Suprapubic skin (tissue), 4 donors: Measurements from ENCODE around the gene UMOD. TPM values are rescaled to one million over a fixed set of nuclear protein-coding genes. Genes with fewer than 3 reads are reported as not detected.

Experiments
- DNase-seq, 2 donors: peaks; one replicate each; pipeline ENCODE4 v3.0.0-alpha.2; 2019; ENCODE audit warnings: low spot score in 2 of 2
- H3K27ac ChIP-seq: fragments of 200-600 bp; sonication (generic); one replicate; pipeline ENCODE4 v1.5.1; 2019
- H3K27me3 ChIP-seq: fragments of 200-600 bp; sonication (generic); one replicate; pipeline ENCODE4 v1.5.1; 2019
- H3K36me3 ChIP-seq: fragments of 200-600 bp; sonication (generic); one replicate; pipeline ENCODE4 v1.5.1; 2019
- H3K4me1 ChIP-seq: fragments of 200-600 bp; sonication (generic); one replicate; pipeline ENCODE4 v1.5.1; 2019
- H3K4me3 ChIP-seq: fragments of 200-600 bp; sonication (generic); one replicate; pipeline ENCODE4 v1.5.1; 2019; ENCODE audit warnings: mild to moderate bottlenecking
- H3K9me3 ChIP-seq: fragments of 200-600 bp; sonication (generic); one replicate; pipeline ENCODE4 v1.5.1; 2019
- CTCF ChIP-seq, 2 donors: fragments of 200-600 bp in 1 of 2; fragments of 450-650 bp in 1 of 2; sonication (generic) in 1 of 2; IDR thresholded peaks; one replicate each; pipeline ENCODE4 v1.5.1; 2016 to 2019; ENCODE audit warnings: antibody characterized with exemption in 2 of 2, mild to moderate bottlenecking in 1 of 2, moderate library complexity in 1 of 2
- EP300 ChIP-seq: sonication (generic); formaldehyde crosslinking; IDR thresholded peaks from one replicate; pipeline ENCODE4 v1.6.1; 2017; ENCODE audit warnings: antibody characterized with exemption
- POLR2A ChIP-seq, 2 donors: fragments of 450-650 bp; IDR thresholded peaks; one replicate each; pipeline ENCODE4 v1.6.1; 2017; ENCODE audit warnings: antibody characterized with exemption in 2 of 2, mild to moderate bottlenecking in 2 of 2, moderate library complexity in 2 of 2
- POLR2AphosphoS5 ChIP-seq, 3 donors: sonication (generic); formaldehyde crosslinking; IDR thresholded peaks; one replicate each; pipeline ENCODE4 v1.6.1; 2017; ENCODE audit warnings: antibody characterized with exemption in 3 of 3
- WGBS: methylation state at CpG from one replicate; pipeline ENCODE4 v1.1.5; 2018; 5-methylcytosine and 5-hydroxymethylcytosine counted together
- total RNA-seq, 4 donors: library from RNA; depleted of rRNA; stranded (reverse); fragments of >200 nt; gene quantifications; one replicate each; pipeline ENCODE4 v1.1.0, GENCODE V29; 2016

Gene UMOD
- total RNA-seq, 4 donors from 2014 or later: not detected

DNA sequence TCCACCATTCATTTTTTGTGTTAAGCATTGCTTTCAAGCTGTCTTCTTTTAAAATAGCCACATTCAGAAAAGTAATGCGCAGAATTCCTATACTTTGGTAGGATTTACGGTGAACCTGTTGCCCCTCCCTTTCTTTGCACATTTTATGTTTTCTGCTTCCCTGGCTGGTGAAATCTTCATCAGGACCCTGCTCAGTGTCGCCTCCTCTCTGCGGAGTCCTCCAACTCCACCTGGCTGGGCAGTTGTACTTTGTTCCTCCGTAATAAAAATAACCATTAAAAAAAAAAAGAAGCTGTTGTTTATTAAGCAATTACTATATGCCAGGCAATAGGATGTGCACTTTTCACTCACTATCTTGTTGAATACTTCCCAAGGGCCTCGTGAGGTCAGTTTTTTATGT lies 2.9 kb downstream of the UMOD start:
- no peaks in the 10 kb centered on the region for H3K9me3 ChIP-seq
- no peak overlapping the region for H3K4me3 ChIP-seq
- peaks cover 24% of the 10 kb centered on the region for H3K27me3 ChIP-seq
- no peak for DNase-seq
- H3K36me3 ChIP-seq: no peaks in the 10 kb centered on the region
- 81% methylated on average over 6 of the region's 6 CpGs for WGBS
- TF ChIP-seq POLR2A (IDR thresholded peaks at IDR 0.05): no peak
- TF ChIP-seq EP300: no peak
- no peak for TF ChIP-seq CTCF (IDR thresholded peaks at IDR 0.05)
- no peak overlapping the region for H3K27ac ChIP-seq
- peaks cover 5% of the 10 kb centered on the region for H3K4me1 ChIP-seq

- H3K36me3 ChIP-seq: no peaks in the 10 kb centered on the region
- H3K4me3 ChIP-seq: no peak overlapping the region
- H3K27ac ChIP-seq: no peak overlapping the region
- TF ChIP-seq POLR2A (IDR thresholded peaks at IDR 0.05): no peak
- no peak for TF ChIP-seq CTCF (IDR thresholded peaks at IDR 0.05)
- no peak for TF ChIP-seq EP300
- no peak for TF ChIP-seq POLR2AphosphoS5 (IDR thresholded peaks at IDR 0.05)
- 36% methylated on average over 21 of the region's 77 CpGs for WGBS
- no peaks in the 10 kb centered on the region for H3K9me3 ChIP-seq
- H3K27me3 ChIP-seq: peaks cover 24% of the 10 kb centered on the region
- H3K4me1 ChIP-seq: peaks cover 5% of the 10 kb centered on the region
- DNase-seq: no peak
Observed at GRCh38 chr16:20348365-20349185, 3.9 kb downstream of the UMOD start.

- TF ChIP-seq POLR2AphosphoS5 (IDR thresholded peaks at IDR 0.05) (no peak), EP300 (no peak), CTCF (IDR thresholded peaks at IDR 0.05) (no peak), POLR2A (IDR thresholded peaks at IDR 0.05) (no peak)
Observed at GRCh38 chr16:20347666-20348364, 4.7 kb downstream of the UMOD start.

GRCh38 chr16:20344611-20345010 lies 7.9 kb downstream of the UMOD start:
- peaks cover 19% of the 10 kb centered on the region for H3K27me3 ChIP-seq
- H3K9me3 ChIP-seq: no peaks in the 10 kb centered on the region
- peaks cover 5% of the 10 kb centered on the region for H3K4me1 ChIP-seq
- H3K4me3 ChIP-seq: no peak overlapping the region
- DNase-seq: no peak
- no peak for TF ChIP-seq POLR2A (IDR thresholded peaks at IDR 0.05)
- TF ChIP-seq CTCF (IDR thresholded peaks at IDR 0.05): no peak
- no peak for TF ChIP-seq POLR2AphosphoS5 (IDR thresholded peaks at IDR 0.05)
- TF ChIP-seq EP300: no peak
- 78% methylated on average over 5 of the region's 5 CpGs for WGBS
- H3K36me3 ChIP-seq: no peaks in the 10 kb centered on the region
- no peak overlapping the region for H3K27ac ChIP-seq

More at GRCh38 chr16:20347666-20348364, 4.7 kb downstream of the UMOD start:
- Histone ChIP-seq H3K27me3 (peaks cover 24% of the 10 kb centered on the region), H3K36me3 (no peaks in the 10 kb centered on the region), H3K9me3 (no peaks in the 10 kb centered on the region), H3K27ac (no peak overlapping the region), H3K4me1 (peaks cover 5% of the 10 kb centered on the region), H3K4me3 (no peak overlapping the region)
- 63% methylated on average over 12 of the region's 12 CpGs for WGBS
- no peak for DNase-seq

DNA sequence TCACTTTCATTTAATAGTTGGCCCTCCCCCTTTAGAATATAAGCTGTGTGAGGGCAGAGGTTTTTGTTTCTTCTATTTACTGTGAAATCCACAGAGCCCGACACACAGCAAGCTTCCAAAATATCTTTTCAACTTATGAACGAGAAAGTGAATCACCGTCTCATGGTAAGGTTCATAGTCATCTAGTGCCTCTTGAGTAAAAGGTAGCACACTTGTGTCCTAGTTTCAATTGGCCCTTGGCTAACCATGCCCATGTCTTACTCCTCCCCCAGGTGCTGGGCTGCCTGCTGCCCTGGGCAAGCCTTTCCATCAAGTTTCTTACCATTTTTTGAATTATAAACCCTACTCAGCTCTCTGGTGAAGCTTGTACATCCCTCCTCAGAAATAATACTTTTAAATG lies 12.8 kb downstream of the UMOD start:
- Histone ChIP-seq H3K9me3 (no peaks in the 10 kb centered on the region), H3K4me3 (no peak overlapping the region), H3K36me3 (no peaks in the 10 kb centered on the region), H3K27ac (no peak overlapping the region), H3K27me3 (peaks cover 5% of the 10 kb centered on the region), H3K4me1 (no peaks in the 10 kb centered on the region)
- no peak for DNase-seq
- WGBS: 87% methylated on average over 3 of the region's 3 CpGs
- TF ChIP-seq POLR2A (IDR thresholded peaks at IDR 0.05): no peak
- TF ChIP-seq CTCF (IDR thresholded peaks at IDR 0.05): no peak
- no peak for TF ChIP-seq EP300
- no peak for TF ChIP-seq POLR2AphosphoS5 (IDR thresholded peaks at IDR 0.05)
